OCI-LY1 (cell line): ENCODE results near the gene AHI1.
A peak's percentile ranks its signal among the peaks of the same experiment; 100 is the strongest.

Source experiments
- H2AFZ ChIP-seq: fragments of 200-600 bp; sonication (generic), shearing (Covaris generic); 2 replicates; pipeline ENCODE4 v1.6.0; 2014; ENCODE audit warnings: antibody characterized with exemption, mild to moderate bottlenecking, low read length
- H3F3A ChIP-seq: fragments of 200-600 bp; sonication (generic), shearing (Covaris generic); 2 replicates; pipeline ENCODE4 v1.6.0; 2014; ENCODE audit warnings: mild to moderate bottlenecking, antibody characterized with exemption, low read length, moderate library complexity; ENCODE audit not compliant: insufficient read depth
- H3K27ac ChIP-seq: fragments of 200-600 bp; sonication (generic); 2 replicates; pipeline ENCODE4 v1.5.1; 2014; ENCODE audit warnings: low read length, mixed run types, mild to moderate bottlenecking, low read depth; ENCODE audit not compliant: poor library complexity, severe bottlenecking
- H3K27me3 ChIP-seq: fragments of 200-600 bp; sonication (generic); 2 replicates; pipeline ENCODE4 v1.6.0; 2014; ENCODE audit warnings: antibody characterized with exemption, mild to moderate bottlenecking, low read length, moderate library complexity; ENCODE audit not compliant: insufficient read depth
- H3K36me3 ChIP-seq: fragments of 200-600 bp; sonication (generic); 2 replicates; pipeline ENCODE4 v1.6.1; 2014; ENCODE audit warnings: mild to moderate bottlenecking, antibody characterized with exemption, low read length, moderate library complexity, mixed read lengths; ENCODE audit not compliant: insufficient read depth
- H3K4me1 ChIP-seq: fragments of 200-600 bp; sonication (generic); 2 replicates; pipeline ENCODE4 v1.5.1; 2014; ENCODE audit warnings: mild to moderate bottlenecking, low read length, moderate library complexity; ENCODE audit not compliant: insufficient read depth, severe bottlenecking
- H3K4me2 ChIP-seq: fragments of 200-600 bp; sonication (generic), shearing (Covaris generic); 2 replicates; pipeline ENCODE4 v1.6.1; 2014; ENCODE audit warnings: low read length
- H3K4me3 ChIP-seq: fragments of 200-600 bp; sonication (generic); 2 replicates; pipeline ENCODE4 v1.5.1; 2014; ENCODE audit warnings: low read length, low read depth, mild to moderate bottlenecking, mixed read lengths; ENCODE audit not compliant: poor library complexity, severe bottlenecking
- H3K79me2 ChIP-seq: fragments of 200-600 bp; shearing (Covaris generic); 2 replicates; pipeline ENCODE4 v1.6.1; 2016; ENCODE audit warnings: mixed run types, low read length, mixed read lengths; ENCODE audit not compliant: insufficient read depth
- H3K9ac ChIP-seq: fragments of 200-600 bp; sonication (generic), shearing (Covaris generic); 2 replicates; pipeline ENCODE4 v1.6.1; 2014; ENCODE audit warnings: mild to moderate bottlenecking, low read length, mixed read lengths
- H3K9me2 ChIP-seq: fragments of 200-600 bp; sonication (generic), shearing (Covaris generic); 2 replicates; pipeline ENCODE4 v1.6.1; 2014; ENCODE audit warnings: low read depth, mild to moderate bottlenecking, low read length, mixed read lengths
- H3K9me3 ChIP-seq: fragments of 200-600 bp; shearing (Covaris generic); 2 replicates; pipeline ENCODE4 v1.6.1; 2014; ENCODE audit warnings: low read length, mixed read lengths
- H4K20me1 ChIP-seq: fragments of 200-600 bp; sonication (generic), shearing (Covaris generic); 2 replicates; pipeline ENCODE4 v1.6.0; 2016; ENCODE audit warnings: mild to moderate bottlenecking, low read length; ENCODE audit not compliant: insufficient read depth
- EZH2 ChIP-seq: fragments of 200-600 bp; sonication (generic), shearing (Covaris generic); IDR thresholded peaks from 2 replicates; pipeline ENCODE4 v1.8.0; 2017; ENCODE audit warnings: borderline replicate concordance, mixed run types, mild to moderate bottlenecking, antibody characterized with exemption, low read length, moderate library complexity, mixed read lengths
- TF ChIP-seq, protein P1 (sequence below): fragments of 200-600 bp; sonication (generic), shearing (Covaris generic); IDR thresholded peaks from 2 replicates; pipeline ENCODE4 v1.5.1; 2017; ENCODE audit warnings: mild to moderate bottlenecking, antibody characterized with exemption, low read length, moderate library complexity, mixed read lengths

The AHI1 gene

DNA sequence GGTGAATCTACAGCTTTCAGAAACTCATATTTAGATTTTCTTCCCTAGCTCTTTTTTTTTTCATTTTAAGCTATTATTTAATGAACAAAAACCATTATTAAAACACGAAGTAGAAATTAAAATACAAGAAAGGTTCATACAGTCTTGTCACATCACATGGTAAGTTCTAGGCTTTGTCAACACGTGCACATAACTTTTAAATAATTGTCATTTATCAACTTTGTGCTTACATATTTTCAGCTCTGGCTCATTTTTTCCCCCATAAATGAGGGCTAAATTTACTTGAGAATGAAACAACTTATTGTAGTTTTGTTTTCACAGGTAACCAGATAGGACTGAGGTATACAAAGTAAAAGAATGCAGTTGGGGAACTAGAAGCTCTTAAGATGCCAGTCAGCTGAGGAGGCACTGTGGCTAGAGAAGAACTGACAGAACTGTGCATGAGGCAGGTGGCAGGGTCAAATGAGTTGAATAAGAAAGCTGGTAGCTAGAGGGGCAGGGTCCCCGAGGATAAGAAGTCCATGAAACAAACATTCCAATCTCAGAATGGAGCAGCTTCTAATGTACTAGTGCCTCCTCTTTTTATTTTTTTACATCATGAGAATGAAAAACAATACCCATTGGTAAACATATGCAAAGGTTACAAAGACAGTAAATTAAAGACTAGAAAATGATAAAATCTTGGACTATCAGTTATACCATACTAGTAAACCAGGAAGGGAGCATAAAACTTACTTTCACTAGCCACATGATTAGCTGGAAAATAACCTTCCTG, 174.9 kb downstream of the AHI1 start:
- H4K20me1 ChIP-seq = no peaks in the 10 kb centered on the region
- no peak for TF ChIP-seq EZH2
- TF ChIP-seq, protein P1, sequence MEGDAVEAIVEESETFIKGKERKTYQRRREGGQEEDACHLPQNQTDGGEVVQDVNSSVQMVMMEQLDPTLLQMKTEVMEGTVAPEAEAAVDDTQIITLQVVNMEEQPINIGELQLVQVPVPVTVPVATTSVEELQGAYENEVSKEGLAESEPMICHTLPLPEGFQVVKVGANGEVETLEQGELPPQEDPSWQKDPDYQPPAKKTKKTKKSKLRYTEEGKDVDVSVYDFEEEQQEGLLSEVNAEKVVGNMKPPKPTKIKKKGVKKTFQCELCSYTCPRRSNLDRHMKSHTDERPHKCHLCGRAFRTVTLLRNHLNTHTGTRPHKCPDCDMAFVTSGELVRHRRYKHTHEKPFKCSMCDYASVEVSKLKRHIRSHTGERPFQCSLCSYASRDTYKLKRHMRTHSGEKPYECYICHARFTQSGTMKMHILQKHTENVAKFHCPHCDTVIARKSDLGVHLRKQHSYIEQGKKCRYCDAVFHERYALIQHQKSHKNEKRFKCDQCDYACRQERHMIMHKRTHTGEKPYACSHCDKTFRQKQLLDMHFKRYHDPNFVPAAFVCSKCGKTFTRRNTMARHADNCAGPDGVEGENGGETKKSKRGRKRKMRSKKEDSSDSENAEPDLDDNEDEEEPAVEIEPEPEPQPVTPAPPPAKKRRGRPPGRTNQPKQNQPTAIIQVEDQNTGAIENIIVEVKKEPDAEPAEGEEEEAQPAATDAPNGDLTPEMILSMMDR = no peak
- no peaks in the 10 kb centered on the region for H3K36me3 ChIP-seq
- H3K9ac ChIP-seq = peak overlapping the region; percentile 49
- H3F3A ChIP-seq = no peaks in the 10 kb centered on the region
- no peaks in the 10 kb centered on the region for H3K9me2 ChIP-seq
- peak overlapping the region; percentile 79 for H3K27ac ChIP-seq
- peak overlapping the region; percentile 28 for H3K4me3 ChIP-seq
- peak overlapping the region; percentile 90 for H2AFZ ChIP-seq
- H3K27me3 ChIP-seq = no peaks in the 10 kb centered on the region
- no peaks in the 10 kb centered on the region for H3K79me2 ChIP-seq
- H3K4me1 ChIP-seq = peaks cover 31% of the 10 kb centered on the region
- H3K9me3 ChIP-seq = no peaks in the 10 kb centered on the region
- H3K4me2 ChIP-seq = peak overlapping the region; percentile 63

DNA sequence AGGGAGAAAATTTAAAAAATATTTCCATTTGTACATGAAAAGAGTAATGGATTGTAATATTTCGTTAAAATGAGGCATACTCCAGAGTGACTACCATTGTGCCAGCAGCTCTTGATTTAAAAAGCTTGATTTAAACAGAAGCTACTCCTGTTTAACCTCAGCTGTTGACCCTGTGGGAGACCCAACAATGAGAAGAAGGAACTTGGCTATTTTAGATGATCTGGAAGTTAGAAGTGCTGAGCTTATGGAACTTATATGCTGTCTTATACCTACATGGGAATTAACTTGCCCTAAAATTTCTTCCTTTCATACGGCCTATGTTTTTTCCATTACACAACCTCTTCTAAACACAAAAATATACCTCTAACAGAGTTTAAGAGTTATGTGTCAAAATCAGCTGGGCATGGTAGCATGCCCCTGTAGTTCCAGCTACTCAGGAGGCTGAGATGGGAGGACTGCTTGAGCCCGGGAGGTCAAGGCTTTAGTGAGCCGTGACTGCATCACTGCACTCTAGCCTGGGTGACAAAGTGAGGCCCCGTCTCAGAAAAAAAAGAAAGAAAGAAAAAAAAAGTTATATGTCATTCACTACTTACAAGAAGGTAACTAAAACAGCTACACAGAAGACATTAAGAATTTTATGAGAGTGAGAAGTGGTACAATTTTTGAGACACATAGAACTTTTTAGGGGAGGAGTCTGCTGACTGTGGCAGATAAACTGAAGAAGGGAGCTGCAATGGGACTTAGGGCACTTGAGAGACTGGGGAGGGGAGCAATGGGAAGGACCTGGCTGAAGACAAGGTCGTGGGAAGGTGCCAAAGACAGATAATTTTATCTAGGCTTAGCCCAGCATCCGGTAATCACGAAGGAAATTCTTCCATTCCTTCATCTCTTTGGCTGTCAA, 176.6 kb downstream of the AHI1 start:
- Histone ChIP-seq H3K9me2 (no peaks in the 10 kb centered on the region), H3K4me3 (no peak overlapping the region), H3K9ac (no peak overlapping the region), H3F3A (no peaks in the 10 kb centered on the region), H3K79me2 (no peaks in the 10 kb centered on the region), H3K27me3 (no peaks in the 10 kb centered on the region), H3K36me3 (no peaks in the 10 kb centered on the region), H2AFZ (no peak overlapping the region), H3K27ac (no peak overlapping the region), H4K20me1 (no peaks in the 10 kb centered on the region), H3K4me1 (peaks cover 31% of the 10 kb centered on the region), H3K9me3 (no peaks in the 10 kb centered on the region), H3K4me2 (no peak overlapping the region)
- TF ChIP-seq, protein P1 = no peak
- TF ChIP-seq EZH2 = no peak

DNA sequence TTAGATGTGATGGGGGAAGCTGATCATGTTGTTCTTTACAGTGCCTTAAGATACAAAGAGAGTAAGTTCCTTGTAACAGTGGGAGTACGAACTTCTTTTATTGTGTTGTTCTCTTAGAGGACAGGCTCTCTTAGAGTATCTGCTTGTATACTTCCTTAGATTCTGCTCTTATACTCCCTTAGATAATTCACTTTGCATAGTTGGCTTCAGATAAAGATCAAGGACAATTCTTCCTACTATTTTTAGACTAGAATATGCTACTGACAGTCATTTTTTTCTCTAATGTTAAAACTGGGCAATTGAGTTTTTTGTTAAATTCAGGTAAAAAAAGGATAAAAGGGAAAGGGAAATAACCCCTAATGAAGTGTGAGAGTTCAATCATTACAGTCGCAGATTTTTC, 177.7 kb downstream of the AHI1 start:
- Histone ChIP-seq H3K4me1 (peaks cover 31% of the 10 kb centered on the region), H3K4me3 (no peak overlapping the region), H3K27ac (no peak overlapping the region), H3K36me3 (no peaks in the 10 kb centered on the region), H2AFZ (no peak overlapping the region), H3K4me2 (no peak overlapping the region), H3F3A (no peaks in the 10 kb centered on the region), H3K9me2 (no peaks in the 10 kb centered on the region), H3K27me3 (no peaks in the 10 kb centered on the region), H3K9ac (no peak overlapping the region), H3K9me3 (no peaks in the 10 kb centered on the region), H3K79me2 (no peaks in the 10 kb centered on the region), H4K20me1 (no peaks in the 10 kb centered on the region)
- no peak for TF ChIP-seq EZH2
- TF ChIP-seq, protein P1 = no peak
